Hepatocyte (in vitro differentiated cells): Measurements from ENCODE around the gene KRT6A.

Experiments
- EZH2 ChIP-seq: fragments of 200-600 bp; sonication (generic); IDR thresholded peaks from 2 replicates; pipeline ENCODE4 v1.6.1; 2016; ENCODE audit warnings: antibody characterized with exemption, mild to moderate bottlenecking, borderline replicate concordance
- EZH2phosphoT487 ChIP-seq: fragments of 200-600 bp; sonication (generic); IDR thresholded peaks from one replicate; pipeline ENCODE4 v1.6.1; 2018; ENCODE audit warnings: antibody characterized with exemption, mild to moderate bottlenecking, low read depth, moderate library complexity; ENCODE audit not compliant: unreplicated experiment, severe bottlenecking
- TF ChIP-seq, protein P1 (sequence below): fragments of 200-600 bp; sonication (generic); IDR thresholded peaks from 2 replicates; pipeline ENCODE4 v1.5.1; 2016; ENCODE audit warnings: antibody characterized with exemption, mild to moderate bottlenecking; ENCODE audit not compliant: poor library complexity

DNA sequence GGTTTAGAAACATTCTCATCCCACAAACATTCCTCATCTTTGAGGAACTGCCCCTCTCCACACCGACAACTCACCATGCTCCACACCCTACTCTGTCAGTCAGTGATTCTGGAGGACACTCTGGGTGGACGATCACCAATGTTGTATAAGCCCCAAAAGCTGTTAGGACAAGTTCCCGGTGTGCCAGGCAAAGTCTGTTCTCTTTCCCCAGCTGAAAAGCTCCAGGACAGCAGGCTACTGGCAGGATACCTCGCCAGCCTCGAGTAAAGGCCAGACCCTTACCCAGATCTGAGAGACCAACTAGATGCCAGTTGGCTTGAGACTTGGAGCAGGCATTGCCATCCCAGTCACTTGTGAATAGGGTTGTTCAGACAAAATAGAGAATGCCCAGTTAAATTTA, 15.2 kb upstream of the KRT6A start:
- TF ChIP-seq, protein P1, sequence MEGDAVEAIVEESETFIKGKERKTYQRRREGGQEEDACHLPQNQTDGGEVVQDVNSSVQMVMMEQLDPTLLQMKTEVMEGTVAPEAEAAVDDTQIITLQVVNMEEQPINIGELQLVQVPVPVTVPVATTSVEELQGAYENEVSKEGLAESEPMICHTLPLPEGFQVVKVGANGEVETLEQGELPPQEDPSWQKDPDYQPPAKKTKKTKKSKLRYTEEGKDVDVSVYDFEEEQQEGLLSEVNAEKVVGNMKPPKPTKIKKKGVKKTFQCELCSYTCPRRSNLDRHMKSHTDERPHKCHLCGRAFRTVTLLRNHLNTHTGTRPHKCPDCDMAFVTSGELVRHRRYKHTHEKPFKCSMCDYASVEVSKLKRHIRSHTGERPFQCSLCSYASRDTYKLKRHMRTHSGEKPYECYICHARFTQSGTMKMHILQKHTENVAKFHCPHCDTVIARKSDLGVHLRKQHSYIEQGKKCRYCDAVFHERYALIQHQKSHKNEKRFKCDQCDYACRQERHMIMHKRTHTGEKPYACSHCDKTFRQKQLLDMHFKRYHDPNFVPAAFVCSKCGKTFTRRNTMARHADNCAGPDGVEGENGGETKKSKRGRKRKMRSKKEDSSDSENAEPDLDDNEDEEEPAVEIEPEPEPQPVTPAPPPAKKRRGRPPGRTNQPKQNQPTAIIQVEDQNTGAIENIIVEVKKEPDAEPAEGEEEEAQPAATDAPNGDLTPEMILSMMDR = no peak
- TF ChIP-seq EZH2 (no peak), EZH2phosphoT487 (no peak)
